ENCODE results near the gene MAEA. TPM values are rescaled to one million over a fixed set of nuclear protein-coding genes. Genes with fewer than 3 reads are reported as not detected.

MAEA gene
- total and polyA plus RNA-seq, 2 experiments from 2014 or later, result 66.6 to 73.2 TPM

DNA sequence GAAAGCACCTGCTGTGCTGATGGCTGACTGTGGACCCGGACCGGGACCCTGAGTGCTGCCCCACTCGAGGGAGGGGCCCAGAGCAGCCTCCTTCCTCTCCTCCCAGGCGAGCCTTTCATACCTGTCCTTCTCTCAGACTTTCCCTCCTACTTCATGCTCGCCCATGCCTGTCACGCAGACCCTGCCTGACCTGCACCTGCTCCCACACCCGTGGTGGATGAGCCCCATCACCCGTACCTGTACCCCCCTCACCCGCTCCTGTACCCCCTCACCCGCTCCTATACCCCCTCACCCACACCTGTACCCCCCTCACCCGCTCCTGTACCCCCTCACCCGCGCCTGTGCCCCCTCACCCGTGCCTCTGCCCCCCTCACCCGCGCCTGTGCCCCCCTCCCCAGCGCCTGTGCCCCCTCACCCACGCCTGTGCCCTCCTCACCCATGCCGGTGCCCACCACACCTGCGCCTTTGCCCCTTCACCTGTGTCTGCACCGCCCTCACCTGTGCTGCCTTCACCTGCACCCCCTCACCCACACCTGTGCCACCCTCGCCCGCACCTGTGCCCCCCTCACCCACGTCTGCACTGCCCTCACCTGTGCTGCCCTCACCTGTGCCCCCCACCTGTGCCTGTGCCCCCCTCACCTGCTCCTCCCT, 5.8 kb downstream of the MAEA start:
- Histone ChIP-seq H3K27ac (no peak overlapping the region), H4K20me1 (ENCODE audit: insufficient read depth, poor library complexity, severe bottlenecking) (peaks cover 83% of the 10 kb centered on the region)
- WGBS (ENCODE audit: low lambda C conversion rate, missing lambda C conversion rate), result 96% methylated on average over 13 of the region's 24 CpGs

GRCh38 chr4:1296324-1297022, 6.8 kb downstream of the MAEA start:
- WGBS (ENCODE audit: low lambda C conversion rate, missing lambda C conversion rate), result 91% methylated on average over 16 of the region's 18 CpGs
- Histone ChIP-seq H3K4me3 (no peak overlapping the region), H3K4me2 (no peak overlapping the region), H3K9me3 (ENCODE audit: low read depth) (no peaks in the 10 kb centered on the region), H3K79me2 (peaks cover 92% of the 10 kb centered on the region), H3K4me1 (ENCODE audit: insufficient read depth) (peaks cover 7% of the 10 kb centered on the region), H3K27me3 (no peaks in the 10 kb centered on the region), H3K27ac (no peak overlapping the region), H4K20me1 (ENCODE audit: insufficient read depth, poor library complexity, severe bottlenecking) (peaks cover 83% of the 10 kb centered on the region), H3K9me2 (replicated peaks; ENCODE audit: insufficient read depth) (no peaks in the 10 kb centered on the region), H2AFZ (no peak overlapping the region), H3K36me3 (replicated peaks; ENCODE audit: insufficient read depth, low read depth) (no peaks in the 10 kb centered on the region)
- TF ChIP-seq CTCF (IDR thresholded peaks at IDR 0.05; ENCODE audit: poor library complexity) (no peak), EZH2phosphoT487 (IDR thresholded peaks at IDR 0.05; ENCODE audit: low read depth, severe bottlenecking, unreplicated experiment) (no peak), EZH2 (IDR thresholded peaks at IDR 0.05; ENCODE audit: borderline replicate concordance) (no peak)
- DNase-seq (ENCODE audit: low spot score), result no peak

More for the DNA sequence above, 5.8 kb downstream of the MAEA start:
- H3K4me2 ChIP-seq, result no peak overlapping the region
- H2AFZ ChIP-seq, result no peak overlapping the region
- DNase-seq (ENCODE audit: low spot score), result no peak
- no peaks in the 10 kb centered on the region for H3K36me3 ChIP-seq (replicated peaks; ENCODE audit: insufficient read depth, low read depth)
- H3K4me3 ChIP-seq, result no peak overlapping the region
- peaks cover 92% of the 10 kb centered on the region for H3K79me2 ChIP-seq
- no peaks in the 10 kb centered on the region for H3K27me3 ChIP-seq
- no peaks in the 10 kb centered on the region for H3K9me3 ChIP-seq (ENCODE audit: low read depth)
- H3K4me1 ChIP-seq (ENCODE audit: insufficient read depth), result peaks cover 16% of the 10 kb centered on the region
- H3K9me2 ChIP-seq (replicated peaks; ENCODE audit: insufficient read depth), result no peaks in the 10 kb centered on the region
- TF ChIP-seq CTCF (IDR thresholded peaks at IDR 0.05; ENCODE audit: poor library complexity) (no peak), EZH2phosphoT487 (IDR thresholded peaks at IDR 0.05; ENCODE audit: low read depth, severe bottlenecking, unreplicated experiment) (no peak), EZH2 (IDR thresholded peaks at IDR 0.05; ENCODE audit: borderline replicate concordance) (no peak)

- Histone ChIP-seq H3K27me3 (no peaks in the 10 kb centered on the region), H3K4me1 (ENCODE audit: insufficient read depth) (peaks cover 2% of the 10 kb centered on the region), H2AFZ (no peak overlapping the region), H3K27ac (no peak overlapping the region), H3K9me2 (replicated peaks; ENCODE audit: insufficient read depth) (no peaks in the 10 kb centered on the region), H3K4me2 (no peak overlapping the region), H3K4me3 (no peak overlapping the region), H3K9me3 (ENCODE audit: low read depth) (no peaks in the 10 kb centered on the region), H3K79me2 (peaks cover 92% of the 10 kb centered on the region), H3K36me3 (replicated peaks; ENCODE audit: insufficient read depth, low read depth) (no peaks in the 10 kb centered on the region), H4K20me1 (ENCODE audit: insufficient read depth, poor library complexity, severe bottlenecking) (peaks cover 80% of the 10 kb centered on the region)
- 91% methylated on average over 22 of the region's 22 CpGs for WGBS (ENCODE audit: low lambda C conversion rate, missing lambda C conversion rate)
- DNase-seq (ENCODE audit: low spot score), result no peak
- TF ChIP-seq EZH2phosphoT487 (IDR thresholded peaks at IDR 0.05; ENCODE audit: low read depth, severe bottlenecking, unreplicated experiment) (no peak), CTCF (IDR thresholded peaks at IDR 0.05; ENCODE audit: poor library complexity) (no peak), EZH2 (IDR thresholded peaks at IDR 0.05; ENCODE audit: borderline replicate concordance) (no peak)
Observed at GRCh38 chr4:1297023-1297395, 7.3 kb downstream of the MAEA start.
